Activated naive CD8-positive, alpha-beta T cell treated with anti-CD3 and anti-CD28 coated beads, Interleukin-2, amount 50 U/mL, for 24 hours (primary cell): ENCODE results near the gene C7.
"Not testable (repeated sequence)": the region's sequence is repeated elsewhere in the genome, so short reads cannot be mapped to it uniquely, and the experiment has no call there.

Experiments used
- ATAC-seq: fragments of 150-1000 bp; cut with Tn5 transposase; one replicate; pipeline ENCODE4 v1.10.0; 2021
- DNase-seq: peaks from one replicate; pipeline ENCODE4 v3.0.0; 2021
- H3K27ac Mint-ChIP-seq: one replicate; pipeline ENCODE4 v1.8.0; 2021; ENCODE audit warnings: mild to moderate bottlenecking, mixed read lengths
- H3K27me3 Mint-ChIP-seq: one replicate; pipeline ENCODE4 v1.8.0; 2021; ENCODE audit warnings: mixed read lengths
- H3K36me3 Mint-ChIP-seq: one replicate; pipeline ENCODE4 v1.8.0; 2021; ENCODE audit warnings: low read depth, mixed read lengths
- H3K4me1 Mint-ChIP-seq: one replicate; pipeline ENCODE4 v1.8.0; 2021; ENCODE audit warnings: mixed read lengths
- H3K4me3 Mint-ChIP-seq: one replicate; pipeline ENCODE4 v1.8.0; 2021; ENCODE audit warnings: mild to moderate bottlenecking, moderate library complexity, mixed read lengths
- H3K9me3 Mint-ChIP-seq: one replicate; pipeline ENCODE4 v1.8.0; 2021; ENCODE audit warnings: mixed read lengths

The C7 gene

DNA sequence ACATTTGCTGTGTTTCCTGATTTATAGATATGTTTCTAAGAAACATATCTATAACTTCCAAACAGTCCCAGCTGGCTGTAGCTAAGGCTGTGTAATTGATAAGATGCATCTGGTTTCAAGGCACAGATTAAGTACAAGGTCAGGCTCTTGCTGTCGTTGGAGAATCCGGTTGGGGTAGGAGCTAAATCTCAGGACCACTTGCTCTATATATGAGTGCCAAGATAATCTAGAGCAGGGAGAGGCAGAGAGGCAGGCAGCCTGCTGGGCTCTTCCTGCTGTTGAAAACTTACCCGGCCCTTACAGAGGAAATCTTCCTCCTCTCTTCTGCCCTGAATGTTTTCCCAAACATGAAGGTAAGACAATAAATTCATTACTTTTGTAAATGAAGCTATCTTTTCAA is at the start of gene C7:
Gene C7 (plus strand): TSS at position 234 of the 400 bp plus-strand sequence. CDS start 114 bp downstream, at position 348.
- Mint-ChIP-seq H3K27ac (no peak within 1 kb of the TSS), H3K27me3 (peaks cover 20% of the 10 kb centered on the region), H3K9me3 (no peaks in the 10 kb centered on the region), H3K4me3 (no peak within 1 kb of the TSS), H3K4me1 (no peaks in the 10 kb centered on the region), H3K36me3 (no peaks in the 10 kb centered on the region)
- ATAC-seq (no peak), DNase-seq (no peak)

DNA sequence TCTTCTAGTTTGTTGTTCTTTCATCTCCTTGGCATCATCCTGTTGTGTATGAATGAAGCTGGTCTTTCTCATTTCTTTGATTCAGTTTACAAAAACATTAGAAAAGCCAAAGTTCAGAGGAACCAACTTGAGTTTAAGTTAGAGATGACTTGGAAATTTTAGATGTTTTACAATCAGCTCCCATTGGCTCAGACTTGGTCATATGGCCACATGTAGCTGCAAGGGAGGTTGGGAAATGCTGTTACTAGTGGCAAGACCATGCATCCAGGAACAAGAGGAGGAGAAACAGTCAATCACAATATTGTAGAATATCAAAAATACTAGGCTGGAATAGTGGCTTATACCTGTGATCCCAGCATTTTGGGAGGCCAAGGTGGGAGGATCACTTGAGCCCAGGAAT is 48.6 kb upstream of the C7 start:
- Mint-ChIP-seq H3K4me1 (no peaks in the 10 kb centered on the region), H3K9me3 (peaks cover 12% of the 10 kb centered on the region), H3K36me3 (no peaks in the 10 kb centered on the region), H3K27ac (no peak overlapping the region), H3K27me3 (no peaks in the 10 kb centered on the region), H3K4me3 (no peak overlapping the region)
- DNase-seq (no peak), ATAC-seq (no peak)

DNA sequence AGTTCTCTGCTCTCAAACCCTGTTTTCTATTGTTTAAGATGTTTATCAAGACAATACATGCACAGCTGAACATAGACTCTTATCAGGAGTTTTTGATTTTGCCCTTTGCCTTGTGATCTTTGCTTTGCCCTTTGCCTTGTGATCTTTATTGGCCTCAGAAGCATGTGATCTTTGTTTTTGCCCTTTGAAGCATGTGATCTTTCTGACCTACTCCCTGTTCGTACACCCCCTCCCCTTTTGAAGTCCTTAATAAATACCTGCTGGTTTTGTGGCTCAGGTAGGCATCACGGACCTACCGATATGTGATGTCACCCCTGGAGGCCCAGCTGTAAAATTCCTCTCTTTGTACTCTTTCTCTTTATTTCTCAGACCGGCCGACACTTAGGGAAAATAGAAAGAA is 44.3 kb upstream of the C7 start:
- H3K36me3 Mint-ChIP-seq, ATAC-seq, DNase-seq, H3K27me3 Mint-ChIP-seq, H3K27ac Mint-ChIP-seq, H3K4me3 Mint-ChIP-seq, H3K4me1 Mint-ChIP-seq: not testable (repeated sequence)
- peaks cover 12% of the 10 kb centered on the region for H3K9me3 Mint-ChIP-seq

DNA sequence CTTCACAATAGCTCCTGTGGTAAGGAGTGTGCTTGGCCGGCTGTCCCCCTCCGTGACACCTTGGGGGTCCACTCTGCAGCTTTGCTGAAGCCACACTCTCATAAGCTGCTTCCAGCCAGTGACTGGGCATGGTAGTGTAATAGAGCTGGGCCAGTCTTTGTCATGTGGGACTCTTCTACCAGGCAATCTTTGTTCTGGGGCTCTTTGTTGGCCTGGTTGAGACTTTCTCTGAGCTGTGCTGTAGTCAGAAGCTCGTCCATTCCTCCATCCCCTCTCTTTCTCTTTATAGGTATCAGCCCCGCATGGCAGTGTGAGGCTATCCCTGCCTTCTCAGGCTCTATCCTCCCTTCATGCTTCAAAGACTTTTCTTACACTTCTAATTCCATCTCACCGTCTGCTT is 42.5 kb upstream of the C7 start:
- ATAC-seq (no peak), DNase-seq (no peak)
- Mint-ChIP-seq H3K36me3 (no peaks in the 10 kb centered on the region), H3K27me3 (no peaks in the 10 kb centered on the region), H3K4me1 (no peaks in the 10 kb centered on the region), H3K27ac (no peak overlapping the region), H3K4me3 (no peak overlapping the region), H3K9me3 (peaks cover 12% of the 10 kb centered on the region)

DNA sequence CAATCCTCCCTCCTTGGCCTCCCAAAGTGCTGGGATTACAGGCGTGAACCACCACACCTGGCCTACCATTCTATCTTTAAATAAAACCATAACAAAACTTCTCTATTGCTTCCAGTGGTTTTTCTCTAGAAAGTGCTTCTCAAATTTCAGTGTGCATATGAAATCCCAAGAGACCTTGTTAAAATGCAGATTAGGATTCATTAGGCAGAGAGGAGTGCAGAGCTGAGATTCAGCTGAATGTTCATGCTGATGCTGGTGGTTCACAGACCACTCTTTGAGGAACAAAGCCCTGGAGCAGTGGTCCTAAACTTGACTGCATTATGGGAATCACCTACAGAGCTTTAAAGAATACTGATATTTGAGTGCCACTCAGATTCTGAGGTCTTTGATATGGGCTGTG is 39.9 kb upstream of the C7 start:
- Mint-ChIP-seq H3K4me3 (no peak overlapping the region), H3K27me3 (no peaks in the 10 kb centered on the region), H3K36me3 (no peaks in the 10 kb centered on the region), H3K4me1 (no peaks in the 10 kb centered on the region), H3K27ac (no peak overlapping the region), H3K9me3 (peaks cover 9% of the 10 kb centered on the region)
- DNase-seq = no peak
- no peak for ATAC-seq

DNA sequence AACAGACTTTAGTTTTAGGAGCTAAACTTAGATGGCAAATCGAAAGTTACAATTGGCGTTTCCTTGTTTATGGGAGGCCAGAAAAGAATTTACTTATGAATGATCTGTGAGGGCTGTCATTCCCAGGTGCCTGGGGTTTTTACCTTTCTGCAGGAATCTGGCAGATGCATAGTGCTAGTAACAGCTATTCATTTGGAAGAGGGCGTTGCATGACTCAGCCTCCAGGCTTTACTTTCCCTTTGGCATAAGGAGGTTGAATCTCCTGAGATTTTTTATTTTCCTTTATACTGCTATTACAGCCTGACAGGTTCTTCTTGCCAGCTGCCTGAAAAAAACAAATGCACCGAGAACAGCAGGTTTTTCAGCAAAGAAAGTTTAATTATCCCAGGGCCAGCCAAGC is 38.1 kb upstream of the C7 start:
- H3K4me3 Mint-ChIP-seq = no peak overlapping the region
- ATAC-seq (no peak), DNase-seq (no peak)
- no peaks in the 10 kb centered on the region for H3K36me3 Mint-ChIP-seq
- H3K27me3 Mint-ChIP-seq = no peaks in the 10 kb centered on the region
- no peak overlapping the region for H3K27ac Mint-ChIP-seq
- H3K4me1 Mint-ChIP-seq = no peaks in the 10 kb centered on the region
- H3K9me3 Mint-ChIP-seq = no peaks in the 10 kb centered on the region

DNA sequence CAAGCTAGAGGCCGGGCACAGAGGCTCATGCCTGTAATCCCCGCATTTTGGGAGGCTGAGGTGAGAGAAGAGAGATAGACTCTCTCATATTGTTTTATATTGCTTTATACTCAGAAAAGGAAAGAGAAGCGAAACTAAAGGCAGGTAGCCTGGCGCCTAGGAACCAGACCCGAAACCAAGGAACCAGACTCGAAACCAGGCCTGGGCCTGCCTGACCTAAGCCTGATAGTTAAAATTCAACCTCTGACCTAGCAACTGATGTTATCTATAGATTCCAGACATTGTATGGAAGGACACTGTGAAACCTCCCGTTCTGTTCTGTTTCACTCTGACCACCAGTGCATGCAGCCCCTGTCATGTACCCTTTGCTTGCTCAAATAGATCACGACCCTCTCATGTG is 37.0 kb upstream of the C7 start:
- not testable (repeated sequence) for H3K4me1 Mint-ChIP-seq, H3K36me3 Mint-ChIP-seq, DNase-seq, H3K4me3 Mint-ChIP-seq, H3K9me3 Mint-ChIP-seq, H3K27ac Mint-ChIP-seq, ATAC-seq, H3K27me3 Mint-ChIP-seq

DNA sequence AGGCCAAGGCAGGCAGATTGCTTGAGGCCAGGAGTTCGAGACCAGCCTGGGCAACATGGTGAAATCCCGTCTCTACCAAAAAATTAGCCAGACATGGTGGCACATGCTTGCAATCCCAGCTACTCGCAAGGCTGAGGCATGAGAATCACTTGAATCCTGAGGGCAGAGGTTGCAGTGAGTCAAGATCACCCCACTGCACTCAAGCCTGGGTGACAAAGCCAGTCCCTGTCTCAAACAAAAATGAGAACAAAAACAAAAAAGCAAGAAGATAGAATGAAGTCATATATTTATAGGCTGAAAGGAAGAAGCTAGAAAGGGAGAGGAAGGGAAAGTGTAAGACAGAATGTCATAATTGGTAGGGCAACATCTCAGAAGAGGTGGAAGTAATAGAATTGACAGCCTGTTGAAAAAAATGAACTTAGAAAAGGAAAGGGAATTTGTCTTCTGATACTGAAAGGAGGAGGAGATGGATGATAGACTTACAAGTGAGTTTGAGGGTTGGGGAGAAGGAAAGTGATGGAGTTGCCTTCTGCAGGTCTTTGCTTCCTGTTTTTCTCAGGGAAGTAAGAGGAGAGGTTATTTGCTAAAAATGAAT is 35.9 kb upstream of the C7 start:
- Mint-ChIP-seq H3K4me1 (peaks cover 4% of the 10 kb centered on the region), H3K27ac (no peak overlapping the region), H3K4me3 (no peak overlapping the region), H3K27me3 (peaks cover 2% of the 10 kb centered on the region), H3K9me3 (peaks cover 11% of the 10 kb centered on the region), H3K36me3 (peaks cover 3% of the 10 kb centered on the region)
- DNase-seq (no peak), ATAC-seq (no peak)

DNA sequence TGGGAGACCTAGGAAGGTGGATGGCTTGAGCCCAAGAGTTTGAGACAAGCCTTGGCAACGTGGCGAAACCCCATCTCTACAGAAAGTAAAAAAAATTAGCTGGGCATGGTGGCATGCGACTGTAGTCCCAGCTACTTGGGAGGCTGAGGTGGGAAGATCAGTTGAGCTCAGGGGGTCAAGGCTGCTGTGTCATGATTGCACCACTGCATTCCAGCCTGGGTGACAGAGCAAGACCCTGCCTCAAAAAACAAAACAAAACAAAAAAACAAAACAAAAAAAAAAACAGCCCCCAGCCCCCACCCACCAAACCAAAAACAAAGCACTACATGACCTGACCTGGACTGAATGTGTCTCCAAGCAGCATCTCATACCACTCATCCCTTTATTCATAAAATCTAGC is 33.3 kb upstream of the C7 start:
- Mint-ChIP-seq H3K4me3 (no peak overlapping the region), H3K9me3 (peaks cover 11% of the 10 kb centered on the region), H3K4me1 (peaks cover 4% of the 10 kb centered on the region), H3K27ac (no peak overlapping the region), H3K27me3 (peaks cover 2% of the 10 kb centered on the region), H3K36me3 (peaks cover 3% of the 10 kb centered on the region)
- ATAC-seq (no peak), DNase-seq (no peak)

DNA sequence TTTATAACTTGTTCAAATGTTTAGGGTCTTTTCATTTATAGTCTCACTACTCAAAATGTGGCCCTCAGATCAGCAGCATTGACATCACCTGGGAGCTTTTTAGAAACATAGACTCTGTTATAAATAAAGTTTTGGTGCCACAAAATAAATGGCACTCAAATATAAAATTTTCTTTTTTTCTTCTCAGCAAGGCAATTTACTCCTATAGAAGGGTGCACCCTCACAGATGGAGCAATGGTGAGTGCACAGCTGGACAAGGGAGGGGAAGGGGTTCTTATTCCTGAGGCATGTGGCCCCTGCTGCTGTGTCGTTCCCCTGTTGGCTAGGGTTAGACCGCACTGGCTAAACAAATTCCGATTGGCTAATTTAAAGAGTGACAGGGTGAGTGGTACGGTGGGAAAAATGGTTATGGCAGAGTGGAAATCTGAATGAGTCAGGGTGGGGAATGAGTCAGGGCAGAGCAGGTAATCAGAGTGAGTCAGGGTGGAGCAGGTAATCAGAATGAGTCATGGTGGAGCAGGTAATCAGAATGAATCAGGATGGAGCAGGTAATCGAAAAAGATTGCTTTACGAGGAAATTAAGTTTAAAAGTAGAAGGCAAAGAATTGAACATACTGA is 31.8 kb upstream of the C7 start:
- no peak for ATAC-seq
- Mint-ChIP-seq H3K4me1 (peaks cover 4% of the 10 kb centered on the region), H3K27ac (no peak overlapping the region), H3K9me3 (peaks cover 11% of the 10 kb centered on the region), H3K4me3 (no peak overlapping the region), H3K27me3 (peaks cover 2% of the 10 kb centered on the region), H3K36me3 (peaks cover 4% of the 10 kb centered on the region)
- no peak for DNase-seq

DNA sequence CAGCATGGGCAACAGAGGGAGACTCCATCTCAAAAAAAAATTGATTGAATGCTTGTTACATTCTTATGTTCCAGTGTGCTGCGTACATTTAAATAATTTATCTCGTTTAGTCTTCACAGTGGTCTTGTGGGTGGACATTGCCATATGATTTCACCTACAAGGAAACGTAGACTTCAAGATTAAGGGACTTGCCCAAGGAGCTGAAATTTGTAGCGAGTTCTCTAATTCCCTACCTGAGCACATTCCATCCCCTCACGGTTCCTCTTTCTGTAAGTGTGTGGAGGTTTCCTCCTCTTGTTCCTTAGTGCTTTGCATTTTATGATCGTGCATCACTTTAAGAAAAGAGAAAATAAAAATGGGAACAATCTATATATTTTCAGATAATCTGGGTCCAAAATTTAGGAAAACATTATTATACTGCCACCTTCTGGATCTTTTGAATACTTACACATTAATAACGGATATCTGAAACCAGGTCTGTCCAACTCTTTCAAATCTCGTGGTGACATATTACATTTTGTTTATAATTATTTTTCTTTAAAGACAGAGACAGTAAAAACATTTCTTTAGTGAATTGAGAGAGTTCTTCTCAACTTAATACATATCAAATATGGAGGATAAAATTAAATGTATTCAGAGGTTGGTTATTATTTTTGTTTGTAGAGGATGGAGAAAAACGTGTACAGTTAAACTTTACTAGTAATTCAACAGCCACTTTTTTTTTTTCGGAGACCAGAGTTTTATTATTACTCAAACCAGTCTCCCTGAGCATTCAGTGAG is 29.9 kb upstream of the C7 start:
- ATAC-seq (no peak), DNase-seq (no peak)
- H3K4me3 Mint-ChIP-seq = no peak overlapping the region
- peaks cover 4% of the 10 kb centered on the region for H3K4me1 Mint-ChIP-seq
- no peak overlapping the region for H3K27ac Mint-ChIP-seq
- peaks cover 11% of the 10 kb centered on the region for H3K9me3 Mint-ChIP-seq
- H3K27me3 Mint-ChIP-seq = peaks cover 2% of the 10 kb centered on the region
- H3K36me3 Mint-ChIP-seq = peaks cover 4% of the 10 kb centered on the region

DNA sequence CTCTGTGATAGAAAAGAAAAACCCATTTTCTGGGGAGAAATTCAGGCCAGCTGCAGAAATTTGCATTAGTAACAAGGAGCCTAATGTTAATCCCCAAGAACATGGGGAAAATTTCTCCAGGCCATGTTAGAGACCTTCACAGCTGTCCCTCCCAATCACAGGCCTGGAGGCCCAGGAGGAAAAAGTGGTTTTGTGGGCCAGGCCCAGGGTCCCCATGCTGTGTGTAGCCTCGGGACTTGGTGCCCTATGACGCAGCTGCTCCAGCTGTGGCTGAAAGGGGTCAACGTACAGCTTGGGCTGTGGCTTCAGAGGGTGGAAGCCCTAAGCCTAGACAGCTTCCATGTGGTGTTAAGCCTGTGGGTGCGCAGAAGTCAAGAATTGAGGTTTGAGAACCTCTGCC is 27.0 kb upstream of the C7 start:
- Mint-ChIP-seq H3K9me3 (peaks cover 5% of the 10 kb centered on the region), H3K27ac (no peak overlapping the region), H3K4me1 (peaks cover 4% of the 10 kb centered on the region), H3K4me3 (no peak overlapping the region), H3K36me3 (peaks cover 1% of the 10 kb centered on the region), H3K27me3 (peaks cover 2% of the 10 kb centered on the region)
- DNase-seq = no peak
- ATAC-seq = no peak

DNA sequence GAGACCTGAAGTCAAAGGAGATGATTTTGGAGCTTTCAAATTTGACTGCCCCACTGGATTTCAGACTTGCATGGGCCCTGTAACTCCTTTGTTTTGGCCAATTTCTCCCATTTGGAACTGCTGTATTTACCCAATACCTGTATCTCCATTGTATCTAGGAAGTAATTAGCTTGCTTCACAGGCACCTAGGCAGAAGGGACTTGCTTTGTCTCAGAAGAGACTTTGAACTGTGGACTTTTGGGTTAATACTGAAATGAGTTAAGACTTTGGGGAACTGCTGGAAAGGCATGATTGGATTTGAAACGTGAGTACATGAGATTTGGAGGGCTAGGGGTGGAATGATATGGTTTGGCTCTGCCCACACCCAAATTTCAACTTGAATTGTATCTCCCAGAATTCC is 26.2 kb upstream of the C7 start:
- H3K4me1 Mint-ChIP-seq, H3K27me3 Mint-ChIP-seq, DNase-seq, H3K36me3 Mint-ChIP-seq, H3K4me3 Mint-ChIP-seq, H3K9me3 Mint-ChIP-seq, H3K27ac Mint-ChIP-seq, ATAC-seq: not testable (repeated sequence)

DNA sequence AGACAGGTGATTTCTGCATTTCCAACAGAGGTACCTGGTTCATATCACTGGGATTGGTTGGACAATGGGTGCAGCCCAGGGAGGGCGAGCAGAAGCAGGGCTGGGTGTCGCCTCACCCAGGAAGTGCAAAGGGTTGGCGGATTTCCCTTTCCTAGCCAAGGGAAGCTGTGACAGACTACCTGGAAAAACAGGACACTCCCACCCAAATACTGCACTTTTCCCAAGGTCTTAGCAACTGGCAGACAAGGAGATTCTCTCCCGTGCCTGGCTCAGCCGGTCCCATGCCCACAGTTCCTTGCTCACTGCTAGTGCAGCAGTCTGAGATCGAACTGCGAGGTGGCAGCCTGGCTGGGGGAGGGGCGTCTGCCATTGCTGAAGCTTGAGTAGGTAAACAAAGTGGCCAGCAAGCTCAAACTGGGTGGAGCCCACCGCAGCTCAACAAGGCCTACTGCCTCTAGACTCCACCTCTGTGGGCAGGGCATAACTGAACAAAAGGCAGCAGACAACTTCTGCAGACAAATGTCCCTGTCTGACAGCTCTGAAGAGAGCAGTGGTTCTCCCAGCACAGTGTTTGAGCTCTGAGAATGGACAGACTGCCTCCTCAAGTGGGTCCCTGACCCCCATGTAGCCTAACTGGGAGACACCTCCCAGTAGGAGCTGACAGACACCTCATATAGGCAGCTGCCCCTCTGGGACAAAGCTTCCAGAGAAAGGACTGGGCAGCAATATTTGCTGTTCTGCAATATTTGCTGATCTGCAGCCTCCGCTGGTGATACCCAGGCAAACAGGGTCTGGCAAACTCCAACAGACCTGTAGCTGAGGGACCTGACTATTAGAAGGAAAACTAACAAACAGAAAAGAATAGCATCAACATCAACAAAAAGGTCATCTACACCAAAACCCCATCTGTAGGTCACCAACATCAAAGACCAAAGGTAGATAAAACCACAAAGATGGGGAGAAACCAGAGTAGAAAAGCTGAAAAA is 13.6 kb upstream of the C7 start:
- H3K27ac Mint-ChIP-seq, H3K4me3 Mint-ChIP-seq, H3K27me3 Mint-ChIP-seq, ATAC-seq, H3K9me3 Mint-ChIP-seq, H3K36me3 Mint-ChIP-seq, H3K4me1 Mint-ChIP-seq, DNase-seq: not testable (repeated sequence)
